Measurements from ENCODE around the gene DIAPH2.

Gene DIAPH2

GRCh38 chrX:97633798-97634197 is 949.2 kb downstream of the DIAPH2 start:
- no peak overlapping the region for H3K4me3 ChIP-seq (ENCODE audit: control insufficient read depth, low read depth, low read length)
- no peak for TF ChIP-seq CTCF (conservative IDR thresholded peaks at IDR 0.05; ENCODE audit: control insufficient read depth, insufficient read depth, low read depth, low read length)
- DNase-seq (ENCODE audit: low read depth), result no peak

GRCh38 chrX:97636473-97637140 is 952.0 kb downstream of the DIAPH2 start:
- peak; percentile 2 for DNase-seq (ENCODE audit: low read depth)
- no peak overlapping the region for H3K4me3 ChIP-seq (ENCODE audit: control insufficient read depth, low read depth, low read length)
- no peak for TF ChIP-seq CTCF (conservative IDR thresholded peaks at IDR 0.05; ENCODE audit: control insufficient read depth, insufficient read depth, low read depth, low read length)

- no peak for TF ChIP-seq CTCF (conservative IDR thresholded peaks at IDR 0.05; ENCODE audit: control insufficient read depth, insufficient read depth, low read depth, low read length)
- peak; percentile 2 for DNase-seq (ENCODE audit: low read depth)
These were observed 952.6 kb downstream of the DIAPH2 start for GRCh38 chrX:97637289-97637688.

GRCh38 chrX:97638621-97639020 is 954.0 kb downstream of the DIAPH2 start:
- TF ChIP-seq CTCF (conservative IDR thresholded peaks at IDR 0.05; ENCODE audit: control insufficient read depth, insufficient read depth, low read depth, low read length), result no peak
- no peak for DNase-seq (ENCODE audit: low read depth)
- H3K4me3 ChIP-seq (ENCODE audit: control insufficient read depth, low read depth, low read length), result no peak overlapping the region

More at GRCh38 chrX:97637289-97637688, 952.6 kb downstream of the DIAPH2 start:
- no peak overlapping the region for H3K4me3 ChIP-seq (ENCODE audit: control insufficient read depth, low read depth, low read length)

GRCh38 chrX:97639526-97639925 is 954.9 kb downstream of the DIAPH2 start:
- no peak for TF ChIP-seq CTCF (conservative IDR thresholded peaks at IDR 0.05; ENCODE audit: control insufficient read depth, insufficient read depth, low read depth, low read length)
- DNase-seq (ENCODE audit: low read depth), result no peak

More at GRCh38 chrX:97639526-97639925, 954.9 kb downstream of the DIAPH2 start:
- H3K4me3 ChIP-seq (ENCODE audit: control insufficient read depth, low read depth, low read length), result no peak overlapping the region
